ENCODE data around the gene MYO19. TPM values are rescaled to one million over a fixed set of nuclear protein-coding genes. Genes with fewer than 3 reads are reported as not detected.

MYO19 gene
- total RNA-seq, 1 donor, result 51.4 TPM

GRCh38 chr17:36523113-36523512, 11.6 kb downstream of the MYO19 start:
- no peak overlapping the region for H2AFZ ChIP-seq (ENCODE audit: low read length)
- H3K9me3 ChIP-seq (ENCODE audit: low read depth, low read length), result no peaks in the 10 kb centered on the region
- no peaks in the 10 kb centered on the region for H4K20me1 ChIP-seq (ENCODE audit: insufficient read depth, low read length)
- H3K4me3 ChIP-seq (ENCODE audit: insufficient read depth, low read length), result no peak overlapping the region
- peaks cover 8% of the 10 kb centered on the region for H3K79me2 ChIP-seq (ENCODE audit: insufficient read depth, low read length)
- TF ChIP-seq, protein P1, sequence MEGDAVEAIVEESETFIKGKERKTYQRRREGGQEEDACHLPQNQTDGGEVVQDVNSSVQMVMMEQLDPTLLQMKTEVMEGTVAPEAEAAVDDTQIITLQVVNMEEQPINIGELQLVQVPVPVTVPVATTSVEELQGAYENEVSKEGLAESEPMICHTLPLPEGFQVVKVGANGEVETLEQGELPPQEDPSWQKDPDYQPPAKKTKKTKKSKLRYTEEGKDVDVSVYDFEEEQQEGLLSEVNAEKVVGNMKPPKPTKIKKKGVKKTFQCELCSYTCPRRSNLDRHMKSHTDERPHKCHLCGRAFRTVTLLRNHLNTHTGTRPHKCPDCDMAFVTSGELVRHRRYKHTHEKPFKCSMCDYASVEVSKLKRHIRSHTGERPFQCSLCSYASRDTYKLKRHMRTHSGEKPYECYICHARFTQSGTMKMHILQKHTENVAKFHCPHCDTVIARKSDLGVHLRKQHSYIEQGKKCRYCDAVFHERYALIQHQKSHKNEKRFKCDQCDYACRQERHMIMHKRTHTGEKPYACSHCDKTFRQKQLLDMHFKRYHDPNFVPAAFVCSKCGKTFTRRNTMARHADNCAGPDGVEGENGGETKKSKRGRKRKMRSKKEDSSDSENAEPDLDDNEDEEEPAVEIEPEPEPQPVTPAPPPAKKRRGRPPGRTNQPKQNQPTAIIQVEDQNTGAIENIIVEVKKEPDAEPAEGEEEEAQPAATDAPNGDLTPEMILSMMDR (IDR thresholded peaks at IDR 0.05; ENCODE audit: extremely low read depth, low read depth, low read length), result no peak
- no peak for DNase-seq (ENCODE audit: insufficient read length, low spot score, missing footprints)
- no peaks in the 10 kb centered on the region for H3K27me3 ChIP-seq (ENCODE audit: insufficient read depth, low read length)
- no peak overlapping the region for H3K4me2 ChIP-seq (ENCODE audit: insufficient read depth, low read length)
- no peaks in the 10 kb centered on the region for H3K4me1 ChIP-seq (ENCODE audit: insufficient read depth, low read length)
- H3K27ac ChIP-seq (ENCODE audit: low read depth, low read length), result no peak overlapping the region
- H3K36me3 ChIP-seq (ENCODE audit: insufficient read depth, low read length), result peaks cover 39% of the 10 kb centered on the region

- H3K9me3 ChIP-seq (ENCODE audit: low read depth, low read length), result no peaks in the 10 kb centered on the region
- H3K4me3 ChIP-seq (ENCODE audit: insufficient read depth, low read length), result no peak overlapping the region
- H2AFZ ChIP-seq (ENCODE audit: low read length), result no peak overlapping the region
- no peaks in the 10 kb centered on the region for H3K27me3 ChIP-seq (ENCODE audit: insufficient read depth, low read length)
- H3K27ac ChIP-seq (ENCODE audit: low read depth, low read length), result no peak overlapping the region
- H3K4me1 ChIP-seq (ENCODE audit: insufficient read depth, low read length), result no peaks in the 10 kb centered on the region
- no peak for DNase-seq (ENCODE audit: insufficient read length, low spot score, missing footprints)
- TF ChIP-seq, protein P1 (IDR thresholded peaks at IDR 0.05; ENCODE audit: extremely low read depth, low read depth, low read length), result no peak
- no peak overlapping the region for H3K4me2 ChIP-seq (ENCODE audit: insufficient read depth, low read length)
- peaks cover 10% of the 10 kb centered on the region for H3K36me3 ChIP-seq (ENCODE audit: insufficient read depth, low read length)
- H4K20me1 ChIP-seq (ENCODE audit: insufficient read depth, low read length), result no peaks in the 10 kb centered on the region
- no peaks in the 10 kb centered on the region for H3K79me2 ChIP-seq (ENCODE audit: insufficient read depth, low read length)
Measured at GRCh38 chr17:36515837-36516236, 18.8 kb downstream of the MYO19 start.

DNA sequence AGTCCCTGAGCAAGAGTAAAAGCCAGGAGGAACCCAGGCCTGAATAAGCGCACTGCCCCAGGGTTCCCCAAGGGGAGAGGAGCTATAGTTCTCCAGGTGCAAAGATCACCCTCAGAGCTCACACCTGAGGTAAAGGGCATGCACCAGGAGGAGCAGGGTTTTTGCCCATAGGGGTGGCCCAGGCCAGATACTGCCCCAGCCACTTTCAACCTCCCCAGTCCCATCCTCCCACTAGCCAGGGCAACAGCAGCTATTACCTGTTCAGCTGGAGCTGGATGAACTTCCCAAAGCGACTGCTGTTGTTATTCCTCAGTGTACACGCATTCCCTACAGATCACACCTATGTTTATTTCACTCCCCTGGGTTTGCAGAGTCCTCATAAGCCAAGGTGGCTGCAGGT, 19.8 kb downstream of the MYO19 start:
- no peaks in the 10 kb centered on the region for H3K4me1 ChIP-seq (ENCODE audit: insufficient read depth, low read length)
- no peak overlapping the region for H3K27ac ChIP-seq (ENCODE audit: low read depth, low read length)
- peaks cover 10% of the 10 kb centered on the region for H3K36me3 ChIP-seq (ENCODE audit: insufficient read depth, low read length)
- H3K4me3 ChIP-seq (ENCODE audit: insufficient read depth, low read length), result no peak overlapping the region
- no peak overlapping the region for H3K4me2 ChIP-seq (ENCODE audit: insufficient read depth, low read length)
- no peaks in the 10 kb centered on the region for H4K20me1 ChIP-seq (ENCODE audit: insufficient read depth, low read length)
- H2AFZ ChIP-seq (ENCODE audit: low read length), result no peak overlapping the region
- H3K27me3 ChIP-seq (ENCODE audit: insufficient read depth, low read length), result no peaks in the 10 kb centered on the region
- DNase-seq (ENCODE audit: insufficient read length, low spot score, missing footprints), result no peak
- no peaks in the 10 kb centered on the region for H3K79me2 ChIP-seq (ENCODE audit: insufficient read depth, low read length)
- H3K9me3 ChIP-seq (ENCODE audit: low read depth, low read length), result no peaks in the 10 kb centered on the region
- TF ChIP-seq, protein P1 (IDR thresholded peaks at IDR 0.05; ENCODE audit: extremely low read depth, low read depth, low read length), result no peak

DNA sequence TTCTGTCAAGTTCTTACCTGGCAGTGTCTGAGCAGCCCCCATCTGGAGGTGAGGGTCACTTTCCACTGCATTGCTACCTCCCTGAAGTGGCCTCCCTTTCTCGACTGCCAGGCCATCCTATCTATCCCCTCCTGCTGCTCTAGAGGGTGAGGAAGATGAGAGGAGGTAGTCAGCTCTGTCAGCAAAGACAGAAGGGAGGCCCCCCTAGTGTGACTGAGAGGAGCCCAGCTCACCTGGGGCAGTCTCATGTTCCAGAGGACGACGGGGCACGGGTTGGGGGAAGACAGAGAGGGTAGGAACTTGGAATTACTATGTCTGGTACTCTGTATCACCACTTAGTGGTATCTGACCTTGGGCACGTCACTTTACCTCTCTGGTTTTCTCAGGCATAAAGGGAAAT, 22.0 kb downstream of the MYO19 start:
- Histone ChIP-seq H3K9me3 (ENCODE audit: low read depth, low read length) (no peaks in the 10 kb centered on the region), H3K79me2 (ENCODE audit: insufficient read depth, low read length) (no peaks in the 10 kb centered on the region), H3K36me3 (ENCODE audit: insufficient read depth, low read length) (peaks cover 12% of the 10 kb centered on the region), H3K27ac (ENCODE audit: low read depth, low read length) (no peak overlapping the region), H3K4me3 (ENCODE audit: insufficient read depth, low read length) (no peak overlapping the region), H4K20me1 (ENCODE audit: insufficient read depth, low read length) (no peaks in the 10 kb centered on the region), H2AFZ (ENCODE audit: low read length) (no peak overlapping the region), H3K27me3 (ENCODE audit: insufficient read depth, low read length) (no peaks in the 10 kb centered on the region), H3K4me2 (ENCODE audit: insufficient read depth, low read length) (no peak overlapping the region), H3K4me1 (ENCODE audit: insufficient read depth, low read length) (no peaks in the 10 kb centered on the region)
- DNase-seq (ENCODE audit: insufficient read length, low spot score, missing footprints), result no peak
- TF ChIP-seq, protein P1 (IDR thresholded peaks at IDR 0.05; ENCODE audit: extremely low read depth, low read depth, low read length), result no peak
